SK-N-SH treated with all-trans-retinoic acid at 6 μM for 48 hours (cell line): ENCODE results near the gene AMFR.
"Not testable (repeated sequence)": the region's sequence is repeated elsewhere in the genome, so short reads cannot be mapped to it uniquely, and the experiment has no call there.

Experiments
- RARB ChIP-seq: fragments of 250-450 bp; sonication (Bioruptor Pico); IDR thresholded peaks from 2 replicates; pipeline ENCODE4 v1.8.0; 2021; ENCODE audit warnings: mild to moderate bottlenecking, moderate library complexity
- TOX ChIP-seq: fragments of 250-450 bp; sonication (Bioruptor Pico); IDR thresholded peaks from 2 replicates; pipeline ENCODE4 v1.8.0; 2021; ENCODE audit warnings: mild to moderate bottlenecking, moderate library complexity, borderline replicate concordance

GRCh38 chr16:56380778-56381485 lies 44.4 kb downstream of the AMFR start:
- not testable (repeated sequence) for TF ChIP-seq TOX, RARB (CRISPR knock-in tag)
